ENCODE results near the gene MPP4. TPM values are rescaled to one million over a fixed set of nuclear protein-coding genes. Genes with fewer than 3 reads are reported as not detected.
"Not testable (repeated sequence)": the region's sequence is repeated elsewhere in the genome, so short reads cannot be mapped to it uniquely, and the experiment has no call there.

Gene MPP4
- total RNA-seq, 2 experiments from 2014 or later = not detected

DNA sequence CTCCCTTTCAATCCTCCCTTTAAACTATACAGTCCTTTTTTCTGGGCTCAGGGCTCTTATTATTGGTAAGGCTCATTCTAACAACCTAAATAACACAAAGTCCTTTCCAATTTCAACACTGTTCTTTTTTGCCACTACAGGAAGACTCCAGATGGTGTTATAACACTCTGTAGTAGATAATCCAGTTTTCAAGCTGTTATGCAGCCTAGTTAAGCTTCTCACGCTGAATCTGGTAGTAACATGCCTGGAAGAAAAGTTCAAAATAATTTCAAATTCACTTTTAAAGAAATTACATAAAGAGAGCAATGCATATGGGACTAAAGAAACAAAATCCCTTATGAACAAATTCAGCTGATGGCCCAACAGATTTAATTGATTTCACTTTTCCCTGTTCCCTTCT, 3.2 kb upstream of the MPP4 start:
- ChIA-PET CTCF (no interaction called here), POLR2A (no interaction called here)
- peaks cover 13% of the 10 kb centered on the region for H3K4me1 Mint-ChIP-seq
- no peaks in the 10 kb centered on the region for H3K9me3 Mint-ChIP-seq
- DNase-seq = no peak
- H3K27ac Mint-ChIP-seq = no peak overlapping the region
- H3K36me3 Mint-ChIP-seq (ENCODE audit: low read depth) = peaks cover 7% of the 10 kb centered on the region
- no peak overlapping the region for H3K4me3 Mint-ChIP-seq
- no peaks in the 10 kb centered on the region for H3K27me3 Mint-ChIP-seq

DNA sequence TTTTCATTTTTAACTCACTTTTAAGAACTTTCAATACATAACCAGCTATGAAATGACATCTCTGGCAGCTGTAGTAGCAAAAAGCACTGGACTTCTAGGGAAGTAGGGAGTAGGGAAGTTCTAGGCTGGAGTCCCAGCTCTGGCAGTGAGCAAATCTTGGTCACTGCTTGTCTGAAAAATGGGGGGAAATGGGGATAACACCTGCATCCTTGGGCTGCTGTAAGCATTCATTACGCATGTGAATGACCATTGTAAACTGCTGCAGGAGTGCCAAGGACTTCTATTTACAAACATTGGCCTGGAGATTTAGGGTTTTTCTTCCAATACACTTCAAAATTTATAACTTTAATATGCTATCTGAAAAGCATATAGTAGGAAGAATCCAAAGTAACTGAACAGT, 972 bp upstream of the MPP4 start:
- ChIA-PET CTCF (interaction anchor here (1.1 kb wide), 1 partner anchor 81 kb away, joined by 3 read pairs; the partner anchor contains the start of gene ALS2), POLR2A (no interaction called here)
- H3K4me3 Mint-ChIP-seq = no peak overlapping the region
- DNase-seq = no peak
- H3K27me3 Mint-ChIP-seq = no peaks in the 10 kb centered on the region
- H3K4me1 Mint-ChIP-seq = peaks cover 13% of the 10 kb centered on the region
- no peak overlapping the region for H3K27ac Mint-ChIP-seq
- H3K9me3 Mint-ChIP-seq = no peaks in the 10 kb centered on the region
- peaks cover 4% of the 10 kb centered on the region for H3K36me3 Mint-ChIP-seq (ENCODE audit: low read depth)

DNA sequence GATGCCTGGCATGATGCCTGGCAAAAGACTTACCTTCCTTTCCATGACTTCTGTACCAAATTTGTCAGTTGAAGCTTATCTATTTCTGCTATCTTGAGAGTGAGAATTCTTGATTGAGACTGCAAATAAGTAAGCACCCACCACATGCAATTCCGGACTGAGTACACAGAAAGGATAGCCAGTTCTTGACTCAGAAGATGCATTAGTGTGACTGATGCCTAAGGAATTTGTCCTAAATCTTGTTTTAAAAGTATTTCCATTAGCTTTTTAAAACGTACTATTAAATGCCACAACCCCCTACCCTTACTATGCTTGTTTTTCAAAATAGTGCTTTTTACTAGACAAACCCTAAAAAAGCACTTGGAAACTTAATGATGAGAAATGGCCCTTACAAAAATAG, 545 bp downstream of the MPP4 start:
- Mint-ChIP-seq H3K9me3 (no peaks in the 10 kb centered on the region), H3K27me3 (no peaks in the 10 kb centered on the region), H3K36me3 (ENCODE audit: low read depth) (no peaks in the 10 kb centered on the region), H3K27ac (no peak overlapping the region), H3K4me3 (no peak overlapping the region), H3K4me1 (peaks cover 9% of the 10 kb centered on the region)
- ChIA-PET POLR2A (no interaction called here), CTCF (no interaction called here)
- DNase-seq = no peak

DNA sequence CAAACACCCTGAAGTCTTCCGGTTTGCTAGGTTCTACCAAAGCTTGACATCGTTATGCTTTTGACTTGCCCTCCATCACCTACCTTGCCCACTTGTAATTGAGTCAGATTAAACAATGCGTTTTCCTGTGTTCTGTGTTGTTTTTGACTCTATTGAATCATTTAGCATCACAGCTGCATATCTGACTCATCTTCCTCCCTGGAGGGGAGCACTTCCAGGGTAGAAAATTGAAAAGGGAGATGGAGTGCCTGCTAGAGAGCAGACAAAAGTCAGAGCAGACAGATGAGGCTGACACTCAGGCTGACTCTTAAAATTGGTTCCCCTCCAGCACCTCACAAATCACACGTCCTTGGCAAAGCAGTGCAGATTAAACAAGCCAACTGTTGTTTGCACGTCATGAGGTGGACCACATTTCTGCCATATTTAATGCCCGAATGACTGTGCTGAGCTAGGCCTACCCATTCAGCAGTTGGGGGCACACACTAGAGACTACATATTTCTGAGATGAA, 2.2 kb downstream of the MPP4 start:
- ChIA-PET POLR2A (no interaction called here), CTCF (no interaction called here)
- no peaks in the 10 kb centered on the region for H3K36me3 Mint-ChIP-seq (ENCODE audit: low read depth)
- H3K4me1 Mint-ChIP-seq = peaks cover 9% of the 10 kb centered on the region
- no peaks in the 10 kb centered on the region for H3K9me3 Mint-ChIP-seq
- no peaks in the 10 kb centered on the region for H3K27me3 Mint-ChIP-seq
- no peak for DNase-seq
- H3K4me3 Mint-ChIP-seq = no peak overlapping the region
- H3K27ac Mint-ChIP-seq = no peak overlapping the region

DNA sequence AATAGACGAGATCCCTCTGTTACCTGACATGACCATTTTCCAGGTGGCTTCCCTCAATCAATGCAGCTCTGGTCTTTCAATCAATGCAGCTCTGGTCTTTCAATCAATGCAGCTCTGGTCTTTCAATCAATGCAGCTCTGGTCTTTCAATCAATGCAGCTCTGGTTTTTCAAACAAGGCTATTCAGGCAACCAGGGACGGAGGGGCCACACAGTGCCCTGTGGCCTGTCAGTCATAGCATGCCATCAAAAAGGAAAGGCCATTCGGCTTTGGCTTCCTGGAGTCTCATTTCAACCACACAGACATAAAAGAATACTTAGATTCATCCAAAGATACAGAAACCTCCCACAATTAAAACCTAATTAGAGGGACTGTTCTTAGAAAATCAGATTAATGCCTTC, 13.3 kb downstream of the MPP4 start:
- Mint-ChIP-seq H3K27ac (no peak overlapping the region), H3K4me1 (no peaks in the 10 kb centered on the region), H3K36me3 (ENCODE audit: low read depth) (no peaks in the 10 kb centered on the region), H3K9me3 (no peaks in the 10 kb centered on the region), H3K4me3 (no peak overlapping the region), H3K27me3 (peaks cover 22% of the 10 kb centered on the region)
- POLR2A ChIA-PET = no interaction called here
- no peak for DNase-seq
- CTCF ChIA-PET = no interaction called here

DNA sequence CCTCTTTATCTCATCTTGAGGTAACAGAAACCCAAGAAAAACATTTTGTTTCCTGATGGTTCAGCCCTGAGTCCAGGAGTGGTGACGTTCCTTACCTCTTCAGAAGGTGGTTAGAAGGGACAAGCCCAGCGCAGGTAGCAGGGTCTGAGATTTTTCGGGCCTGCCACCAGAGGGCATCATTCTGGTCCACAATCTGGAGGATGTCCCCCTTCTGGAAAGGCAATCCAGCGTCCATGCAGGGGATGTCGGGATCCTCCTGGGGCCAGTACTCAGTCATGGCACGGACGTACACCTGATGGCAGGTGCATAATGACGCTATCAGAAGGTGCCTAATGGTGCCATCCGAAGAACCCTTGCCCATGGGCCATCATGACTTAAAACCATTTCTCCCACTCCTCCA, 17.7 kb downstream of the MPP4 start:
- CTCF ChIA-PET = interaction anchor here (1.0 kb wide), 1 partner anchor 12 kb away, joined by 3 read pairs; no protein-coding TSS in a partner anchor
- H3K4me1 Mint-ChIP-seq = no peaks in the 10 kb centered on the region
- no peak for DNase-seq
- H3K27me3 Mint-ChIP-seq = peaks cover 4% of the 10 kb centered on the region
- no peaks in the 10 kb centered on the region for H3K9me3 Mint-ChIP-seq
- H3K36me3 Mint-ChIP-seq (ENCODE audit: low read depth) = no peaks in the 10 kb centered on the region
- H3K4me3 Mint-ChIP-seq = no peak overlapping the region
- H3K27ac Mint-ChIP-seq = no peak overlapping the region
- POLR2A ChIA-PET = no interaction called here

DNA sequence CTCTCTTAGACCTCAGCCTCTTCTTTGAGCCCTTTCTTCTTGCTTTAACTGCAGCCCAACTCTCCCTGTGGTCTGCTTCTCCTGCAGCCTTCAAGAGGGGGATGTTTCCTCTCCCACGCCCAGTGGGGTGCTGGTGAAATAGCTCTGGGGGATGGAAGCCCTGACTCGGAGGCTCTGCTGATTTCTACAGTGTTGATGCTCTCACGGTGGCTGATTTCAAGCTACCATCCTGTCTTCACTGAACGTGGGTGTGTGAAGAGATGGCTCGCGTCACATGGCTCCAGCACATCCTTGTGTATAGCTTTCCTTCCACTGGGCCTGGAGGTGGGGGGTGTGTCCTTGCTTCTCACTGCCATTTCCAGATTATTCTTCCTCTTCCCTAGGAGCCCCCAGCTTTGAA, 20.0 kb downstream of the MPP4 start:
- H3K36me3 Mint-ChIP-seq (ENCODE audit: low read depth) = no peaks in the 10 kb centered on the region
- DNase-seq = no peak
- H3K27ac Mint-ChIP-seq = no peak overlapping the region
- no peak overlapping the region for H3K4me3 Mint-ChIP-seq
- POLR2A ChIA-PET = no interaction called here
- peaks cover 14% of the 10 kb centered on the region for H3K4me1 Mint-ChIP-seq
- peaks cover 4% of the 10 kb centered on the region for H3K27me3 Mint-ChIP-seq
- no peaks in the 10 kb centered on the region for H3K9me3 Mint-ChIP-seq
- CTCF ChIA-PET = no interaction called here

DNA sequence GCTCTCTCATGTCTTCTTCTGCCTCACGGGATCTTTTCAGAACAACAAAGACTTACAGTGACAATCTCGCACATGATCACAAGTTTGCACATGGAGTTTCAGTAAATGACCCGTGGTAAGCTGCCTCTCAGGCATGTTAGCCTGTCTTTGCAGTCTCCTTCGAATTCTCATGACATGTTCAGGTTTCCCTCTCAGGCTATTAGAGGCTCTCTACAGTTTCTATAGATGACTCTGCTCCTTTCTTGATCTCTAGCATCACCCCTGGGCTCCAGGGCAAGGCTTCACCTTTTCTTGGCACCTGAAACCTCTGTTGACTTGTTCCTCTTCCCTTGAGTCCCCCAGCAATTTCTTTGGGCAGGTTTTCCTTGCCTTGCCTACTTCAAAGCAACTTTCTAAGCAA, 23.0 kb downstream of the MPP4 start:
- Mint-ChIP-seq H3K4me1 (peaks cover 22% of the 10 kb centered on the region), H3K27ac (no peak overlapping the region), H3K4me3 (no peak overlapping the region), H3K9me3 (no peaks in the 10 kb centered on the region), H3K36me3 (ENCODE audit: low read depth) (no peaks in the 10 kb centered on the region), H3K27me3 (peaks cover 14% of the 10 kb centered on the region)
- ChIA-PET CTCF (no interaction called here), POLR2A (no interaction called here)
- DNase-seq = no peak

DNA sequence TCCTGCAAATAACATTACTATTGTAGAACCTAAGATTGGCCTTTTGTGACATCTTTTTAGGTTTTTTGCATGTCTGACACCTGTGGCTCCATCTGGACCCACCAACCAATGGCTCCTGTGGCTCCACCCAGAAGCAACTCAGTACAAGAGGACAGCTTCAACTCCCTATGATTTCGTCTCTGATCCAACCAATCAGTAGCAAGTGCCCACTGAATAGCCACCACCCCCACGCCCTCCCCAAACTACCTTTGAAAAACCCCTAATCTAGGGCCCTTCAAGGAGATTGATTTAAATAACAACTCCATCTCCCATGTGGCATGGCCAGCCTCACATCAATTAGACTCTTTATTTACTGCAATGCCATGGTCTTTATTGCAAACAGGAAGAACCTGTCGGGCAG, 23.6 kb downstream of the MPP4 start:
- peaks cover 16% of the 10 kb centered on the region for H3K27me3 Mint-ChIP-seq

DNA sequence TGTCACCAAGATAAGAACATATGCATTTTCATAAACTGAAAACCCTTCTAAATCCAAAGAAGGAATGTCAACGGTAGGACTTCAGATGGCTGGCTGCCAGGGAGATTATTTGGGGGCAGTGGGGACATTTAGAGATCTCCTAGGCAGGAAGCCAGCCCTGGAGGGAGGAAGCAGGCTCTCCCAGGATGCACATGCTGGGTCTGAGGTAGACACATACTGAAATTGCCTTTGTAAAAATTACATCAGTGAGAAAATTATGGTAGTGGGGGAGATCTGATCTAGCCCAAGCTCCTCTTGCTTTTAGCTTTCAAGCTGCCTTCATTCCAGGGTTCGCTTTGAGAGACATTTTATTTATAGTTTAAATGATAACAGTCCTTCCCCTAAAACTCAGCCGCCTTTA, 24.1 kb downstream of the MPP4 start:
- H3K27me3 Mint-ChIP-seq = peaks cover 16% of the 10 kb centered on the region
- peaks cover 22% of the 10 kb centered on the region for H3K4me1 Mint-ChIP-seq
- H3K27ac Mint-ChIP-seq = no peak overlapping the region
- H3K4me3 Mint-ChIP-seq = no peak overlapping the region
- H3K9me3 Mint-ChIP-seq = no peaks in the 10 kb centered on the region
- POLR2A ChIA-PET = no interaction called here
- H3K36me3 Mint-ChIP-seq (ENCODE audit: low read depth) = no peaks in the 10 kb centered on the region
- CTCF ChIA-PET = no interaction called here
- DNase-seq = no peak

More for the DNA sequence above, 23.6 kb downstream of the MPP4 start:
- DNase-seq = no peak
- Mint-ChIP-seq H3K4me3 (no peak overlapping the region), H3K9me3 (no peaks in the 10 kb centered on the region), H3K27ac (no peak overlapping the region), H3K4me1 (peaks cover 22% of the 10 kb centered on the region), H3K36me3 (ENCODE audit: low read depth) (no peaks in the 10 kb centered on the region)
- POLR2A ChIA-PET = no interaction called here
- CTCF ChIA-PET = no interaction called here

DNA sequence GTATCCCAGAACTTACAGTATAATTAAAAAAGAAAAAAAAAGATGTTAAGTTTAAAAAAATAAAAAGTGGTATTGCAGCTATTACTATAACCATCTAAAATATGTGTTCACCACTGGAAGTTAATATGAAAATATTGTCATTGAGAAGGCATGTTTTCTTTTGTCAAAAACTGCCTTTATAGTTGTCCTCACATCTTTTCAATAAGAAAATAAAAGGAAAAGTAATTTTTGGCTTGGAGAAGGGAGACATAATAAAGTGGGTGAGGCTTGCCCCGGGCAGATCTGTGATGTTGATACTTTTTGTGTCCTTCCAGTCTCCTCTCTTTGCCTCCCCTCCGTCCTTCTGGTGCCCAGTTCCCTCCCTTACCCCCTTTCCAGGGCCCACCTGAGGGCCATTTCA, 24.9 kb downstream of the MPP4 start:
- H3K27me3 Mint-ChIP-seq = peaks cover 16% of the 10 kb centered on the region
- H3K36me3 Mint-ChIP-seq (ENCODE audit: low read depth) = no peaks in the 10 kb centered on the region
- POLR2A ChIA-PET = no interaction called here
- H3K4me1 Mint-ChIP-seq = peaks cover 22% of the 10 kb centered on the region
- DNase-seq = no peak
- no peak overlapping the region for H3K4me3 Mint-ChIP-seq
- no peak overlapping the region for H3K27ac Mint-ChIP-seq
- H3K9me3 Mint-ChIP-seq = no peaks in the 10 kb centered on the region
- CTCF ChIA-PET = no interaction called here

DNA sequence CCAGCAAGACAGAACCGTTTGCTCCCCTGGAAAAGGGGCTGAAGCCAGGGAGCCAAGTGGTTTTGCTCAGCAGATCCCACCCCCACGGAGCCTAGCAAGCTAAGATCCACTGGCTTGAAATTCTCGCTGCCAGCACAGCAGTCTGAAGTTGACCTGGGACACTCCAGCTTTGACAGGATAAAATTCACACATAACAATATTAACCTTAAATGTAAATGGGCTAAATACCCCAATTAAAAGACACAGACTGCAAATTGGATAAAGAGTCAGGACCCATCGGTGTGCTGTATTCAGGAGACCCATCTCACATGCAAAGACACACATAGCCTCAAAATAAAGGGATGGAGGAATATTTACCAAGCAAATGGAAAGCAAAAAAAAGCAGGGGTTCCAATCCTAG, 27.2 kb downstream of the MPP4 start:
- H3K9me3 Mint-ChIP-seq; H3K27ac Mint-ChIP-seq; DNase-seq; H3K36me3 Mint-ChIP-seq (ENCODE audit: low read depth); POLR2A ChIA-PET; CTCF ChIA-PET; H3K4me3 Mint-ChIP-seq: not testable (repeated sequence)
- Mint-ChIP-seq H3K4me1 (peaks cover 22% of the 10 kb centered on the region), H3K27me3 (peaks cover 12% of the 10 kb centered on the region)

DNA sequence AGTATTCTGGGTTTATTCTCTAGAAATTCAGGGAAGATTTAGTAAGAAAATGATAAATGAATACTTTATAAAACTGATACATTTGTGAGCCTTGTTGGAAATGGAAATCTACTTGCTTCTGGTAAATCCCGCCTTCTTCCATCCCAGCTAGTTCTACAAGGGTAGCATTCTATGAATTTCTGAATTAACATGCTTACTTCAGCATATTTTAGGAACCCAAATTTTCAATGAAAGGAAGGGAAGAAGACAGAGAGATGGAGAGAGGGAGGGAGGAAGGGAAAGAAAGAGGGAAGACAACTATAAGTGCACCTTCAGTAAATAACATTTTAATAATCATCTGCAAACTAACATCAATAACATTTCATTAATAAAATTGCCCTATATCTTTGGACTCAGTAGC, 28.6 kb downstream of the MPP4 start:
- H3K27me3 Mint-ChIP-seq = peaks cover 12% of the 10 kb centered on the region
- CTCF ChIA-PET = no interaction called here
- no peak overlapping the region for H3K4me3 Mint-ChIP-seq
- H3K27ac Mint-ChIP-seq = no peak overlapping the region
- peaks cover 18% of the 10 kb centered on the region for H3K4me1 Mint-ChIP-seq
- H3K9me3 Mint-ChIP-seq = no peaks in the 10 kb centered on the region
- POLR2A ChIA-PET = no interaction called here
- DNase-seq = no peak
- no peaks in the 10 kb centered on the region for H3K36me3 Mint-ChIP-seq (ENCODE audit: low read depth)

DNA sequence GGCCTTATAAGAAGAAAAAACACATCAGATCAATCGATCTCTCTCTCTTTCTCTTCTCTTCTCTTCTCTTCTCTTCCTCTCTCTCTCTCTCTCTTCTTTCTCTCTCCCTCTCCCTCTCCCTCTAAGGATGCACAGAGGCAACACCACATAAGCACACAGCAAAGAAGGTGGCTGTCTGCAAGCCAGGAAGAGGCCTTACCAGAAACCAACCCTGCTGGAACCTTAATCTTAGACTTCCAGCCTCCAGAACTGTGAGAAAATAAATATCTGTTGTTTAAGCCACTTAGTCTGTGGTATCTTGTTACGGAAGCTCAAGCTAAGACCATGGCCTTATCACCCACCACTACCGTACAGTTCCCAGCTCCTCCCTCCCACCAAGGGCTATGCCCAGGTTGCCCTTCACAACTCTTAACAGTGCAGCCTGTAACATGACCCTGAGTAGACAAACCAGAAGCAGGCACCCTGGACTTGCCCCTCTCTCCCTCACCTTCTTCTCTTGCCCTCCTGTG, 30.0 kb downstream of the MPP4 start:
- Mint-ChIP-seq H3K9me3 (no peaks in the 10 kb centered on the region), H3K27ac (no peak overlapping the region), H3K36me3 (ENCODE audit: low read depth) (no peaks in the 10 kb centered on the region), H3K4me3 (no peak overlapping the region), H3K27me3 (peaks cover 12% of the 10 kb centered on the region), H3K4me1 (peaks cover 8% of the 10 kb centered on the region)
- DNase-seq = no peak
- CTCF ChIA-PET = interaction anchor here (1.1 to 1.2 kb wide), 2 partner anchors 11 to 13 kb away, joined by 3 to 4 read pairs; no protein-coding TSS in a partner anchor
- POLR2A ChIA-PET = no interaction called here

Measured in activated CD4-positive, alpha-beta memory T cell treated with anti-CD3 and anti-CD28 coated beads, Interleukin-2, amount 10 ng/mL, durations not matched to agents 7 days and 5 days (primary cell).